MM.1S (cell line): ENCODE results near the gene CD96.

ENCODE experiments used
- DNase-seq: peaks from one replicate; pipeline ENCODE4 v3.0.0-alpha.2; 2015
- H2AFZ ChIP-seq: fragments of 300-600 bp; sonication (generic); 2 replicates; pipeline ENCODE4 v1.6.0; 2016; ENCODE audit warnings: antibody characterized with exemption, low read length
- H3F3A ChIP-seq: fragments of 300-600 bp; sonication (generic); 2 replicates; pipeline ENCODE4 v1.6.1; 2016; ENCODE audit warnings: mild to moderate bottlenecking, antibody characterized with exemption, low read length, moderate library complexity, mixed read lengths; ENCODE audit not compliant: insufficient read depth
- H3K27ac ChIP-seq: fragments of 300-600 bp; sonication (generic); 2 replicates; pipeline ENCODE4 v1.5.1; 2016; ENCODE audit warnings: mild to moderate bottlenecking, low read length
- H3K27me3 ChIP-seq: fragments of 300-600 bp; sonication (generic); replicated peaks from 2 replicates; pipeline ENCODE4 v1.6.0; 2016; ENCODE audit warnings: low read length; ENCODE audit not compliant: insufficient read depth
- H3K36me3 ChIP-seq: fragments of 300-600 bp; sonication (generic); replicated peaks from 2 replicates; pipeline ENCODE4 v1.6.1; 2016; ENCODE audit warnings: mild to moderate bottlenecking, low read length, mixed read lengths; ENCODE audit not compliant: insufficient read depth
- H3K4me1 ChIP-seq: fragments of 300-600 bp; sonication (generic); 2 replicates; pipeline ENCODE4 v1.6.1; 2016; ENCODE audit warnings: low read length, mixed read lengths
- H3K4me2 ChIP-seq: fragments of 300-600 bp; sonication (generic); 2 replicates; pipeline ENCODE4 v1.6.0; 2016; ENCODE audit warnings: low read depth, low read length
- H3K4me3 ChIP-seq: fragments of 300-600 bp; sonication (generic); 2 replicates; pipeline ENCODE4 v1.5.1; 2016; ENCODE audit warnings: low read length, mixed read lengths
- H3K79me2 ChIP-seq: fragments of 300-600 bp; sonication (generic); 2 replicates; pipeline ENCODE4 v1.6.1; 2016; ENCODE audit warnings: mixed run types, low read length, mixed read lengths
- H3K9ac ChIP-seq: fragments of 300-600 bp; sonication (generic); 2 replicates; pipeline ENCODE4 v1.6.1; 2016; ENCODE audit warnings: low read length, mixed read lengths
- H3K9me2 ChIP-seq: fragments of 300-600 bp; sonication (generic); replicated peaks from 2 replicates; pipeline ENCODE4 v1.6.1; 2016; ENCODE audit warnings: mild to moderate bottlenecking, low read length, mixed read lengths; ENCODE audit not compliant: insufficient read depth
- H3K9me3 ChIP-seq: fragments of 300-600 bp; sonication (generic); replicated peaks from 2 replicates; pipeline ENCODE4 v1.6.1; 2016; ENCODE audit warnings: mild to moderate bottlenecking, low read length, mixed read lengths; ENCODE audit not compliant: insufficient read depth
- H4K20me1 ChIP-seq: fragments of 300-600 bp; sonication (generic); 2 replicates; pipeline ENCODE4 v1.6.1; 2016; ENCODE audit warnings: mild to moderate bottlenecking, low read length, moderate library complexity, mixed read lengths; ENCODE audit not compliant: insufficient read depth
- EZH2 ChIP-seq: fragments of 300-600 bp; sonication (generic); optimal IDR thresholded peaks from 2 replicates; pipeline ENCODE3; 2017; ENCODE audit warnings: low read depth, mild to moderate bottlenecking, antibody characterized with exemption, low read length, mixed read lengths
- EZH2phosphoT487 ChIP-seq: fragments of 300-600 bp; sonication (generic); IDR thresholded peaks from 2 replicates; pipeline ENCODE4 v1.6.1; 2018; ENCODE audit warnings: antibody characterized with exemption, low read length
- TF ChIP-seq, protein P1 (sequence below): fragments of 300-600 bp; sonication (generic); IDR thresholded peaks from 2 replicates; pipeline ENCODE4 v1.5.1; 2016; ENCODE audit warnings: antibody characterized with exemption, low read length, mixed read lengths

CD96 gene

DNA sequence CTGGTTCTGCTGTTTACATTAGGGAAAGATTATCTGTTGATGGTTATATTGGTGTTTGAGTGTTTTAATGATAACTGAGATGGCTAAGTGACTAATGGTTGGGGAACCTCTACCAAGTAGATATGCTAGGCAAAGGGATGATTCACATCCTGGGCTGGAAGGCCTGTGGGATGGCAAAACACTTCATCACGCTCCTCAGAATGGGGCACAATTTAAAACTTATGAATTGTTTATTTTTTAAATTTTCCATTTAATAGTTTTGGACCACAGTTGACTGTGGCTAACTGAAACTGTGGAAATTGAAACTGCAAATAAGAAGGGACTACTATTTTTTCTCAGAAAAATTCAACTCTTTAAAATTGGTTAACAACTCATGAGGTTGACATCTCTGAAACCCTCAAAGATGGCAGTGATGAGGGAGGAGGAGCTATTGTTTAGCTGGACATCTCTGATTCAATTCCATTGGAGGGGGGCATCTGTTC lies 153.7 kb downstream of the CD96 start:
- Histone ChIP-seq H3K4me3 (no peak overlapping the region), H3K27me3 (no peaks in the 10 kb centered on the region), H3K27ac (no peak overlapping the region), H2AFZ (no peak overlapping the region), H3K9me2 (no peaks in the 10 kb centered on the region), H3K9ac (no peak overlapping the region), H3K9me3 (no peaks in the 10 kb centered on the region), H4K20me1 (no peaks in the 10 kb centered on the region), H3K4me1 (peaks cover 19% of the 10 kb centered on the region), H3K36me3 (no peaks in the 10 kb centered on the region), H3K79me2 (peaks cover 6% of the 10 kb centered on the region; the same call in 1 of the 2 replicates), H3F3A (no peaks in the 10 kb centered on the region), H3K4me2 (no peak overlapping the region)
- no peak for DNase-seq
- TF ChIP-seq EZH2 (no peak), EZH2phosphoT487 (no peak)
- TF ChIP-seq, protein P1, sequence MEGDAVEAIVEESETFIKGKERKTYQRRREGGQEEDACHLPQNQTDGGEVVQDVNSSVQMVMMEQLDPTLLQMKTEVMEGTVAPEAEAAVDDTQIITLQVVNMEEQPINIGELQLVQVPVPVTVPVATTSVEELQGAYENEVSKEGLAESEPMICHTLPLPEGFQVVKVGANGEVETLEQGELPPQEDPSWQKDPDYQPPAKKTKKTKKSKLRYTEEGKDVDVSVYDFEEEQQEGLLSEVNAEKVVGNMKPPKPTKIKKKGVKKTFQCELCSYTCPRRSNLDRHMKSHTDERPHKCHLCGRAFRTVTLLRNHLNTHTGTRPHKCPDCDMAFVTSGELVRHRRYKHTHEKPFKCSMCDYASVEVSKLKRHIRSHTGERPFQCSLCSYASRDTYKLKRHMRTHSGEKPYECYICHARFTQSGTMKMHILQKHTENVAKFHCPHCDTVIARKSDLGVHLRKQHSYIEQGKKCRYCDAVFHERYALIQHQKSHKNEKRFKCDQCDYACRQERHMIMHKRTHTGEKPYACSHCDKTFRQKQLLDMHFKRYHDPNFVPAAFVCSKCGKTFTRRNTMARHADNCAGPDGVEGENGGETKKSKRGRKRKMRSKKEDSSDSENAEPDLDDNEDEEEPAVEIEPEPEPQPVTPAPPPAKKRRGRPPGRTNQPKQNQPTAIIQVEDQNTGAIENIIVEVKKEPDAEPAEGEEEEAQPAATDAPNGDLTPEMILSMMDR: no peak

DNA sequence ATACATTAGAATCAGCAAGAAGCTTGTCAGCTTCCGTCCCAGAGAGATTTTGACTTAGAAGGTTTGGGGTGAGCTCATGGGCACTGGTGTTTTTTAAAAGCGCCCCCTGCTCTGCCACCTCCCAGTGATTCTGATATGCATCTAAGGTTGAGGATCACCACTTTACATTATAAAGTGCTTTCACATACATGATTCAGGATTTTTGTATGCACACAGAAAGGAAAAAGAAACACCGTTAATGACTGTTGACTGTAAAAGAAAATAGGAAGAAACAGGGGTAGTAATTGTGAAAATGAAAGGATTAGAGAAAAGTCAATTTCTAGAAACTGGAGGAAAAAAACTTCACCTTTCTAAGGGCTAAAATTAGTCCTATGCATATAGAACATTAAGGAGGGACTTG lies 158.1 kb downstream of the CD96 start:
- Histone ChIP-seq H3K9ac (no peak overlapping the region), H3K27ac (no peak overlapping the region), H3K4me2 (peak overlapping the region; percentile 15; the same call in 1 of the 2 replicates), H3K27me3 (no peaks in the 10 kb centered on the region), H2AFZ (no peak overlapping the region), H3K79me2 (0 out of 2 replicates have a peak, but pooled peaks cover 3% of the 10 kb centered on the region), H3K4me3 (no peak overlapping the region), H4K20me1 (no peaks in the 10 kb centered on the region), H3K4me1 (peaks cover 19% of the 10 kb centered on the region), H3K9me3 (no peaks in the 10 kb centered on the region), H3K36me3 (no peaks in the 10 kb centered on the region), H3K9me2 (no peaks in the 10 kb centered on the region), H3F3A (no peaks in the 10 kb centered on the region)
- no peak for DNase-seq
- TF ChIP-seq, protein P1: no peak
- no peak for TF ChIP-seq EZH2

GRCh38 chr3:111701292-111701906 lies 159.4 kb downstream of the CD96 start:
- TF ChIP-seq, protein P1: no peak
- TF ChIP-seq EZH2phosphoT487 (no peak), EZH2 (no peak)
- no peaks in the 10 kb centered on the region for H3F3A ChIP-seq

More at GRCh38 chr3:111701292-111701906, 159.4 kb downstream of the CD96 start:
- DNase-seq: no peak
- Histone ChIP-seq H3K4me1 (peaks cover 12% of the 10 kb centered on the region), H3K9ac (no peak overlapping the region), H3K36me3 (no peaks in the 10 kb centered on the region), H2AFZ (no peak overlapping the region), H4K20me1 (no peaks in the 10 kb centered on the region), H3K27me3 (no peaks in the 10 kb centered on the region), H3K4me3 (no peak overlapping the region), H3K27ac (no peak overlapping the region), H3K9me3 (no peaks in the 10 kb centered on the region), H3K79me2 (0 out of 2 replicates have a peak, but pooled peaks cover 4% of the 10 kb centered on the region), H3K4me2 (no peak overlapping the region), H3K9me2 (no peaks in the 10 kb centered on the region)
